GM18907 (cell line): ENCODE results near the gene HK1.
A peak's percentile ranks its signal among the peaks of the same experiment; 100 is the strongest.
"Not testable (repeated sequence)": the region's sequence is repeated elsewhere in the genome, so short reads cannot be mapped to it uniquely, and the experiment has no call there.

ENCODE experiments used
- ATAC-seq: cut with Tn5 transposase; IDR thresholded peaks from one replicate; pipeline ENCODE4 v1.9.1; 2021; ENCODE audit warnings: mild to moderate bottlenecking, moderate library complexity; ENCODE audit not compliant: unreplicated experiment

Gene HK1

GRCh38 chr10:69325637-69326523 is 47.6 kb downstream of the HK1 start:
- ATAC-seq = not testable (repeated sequence)

DNA sequence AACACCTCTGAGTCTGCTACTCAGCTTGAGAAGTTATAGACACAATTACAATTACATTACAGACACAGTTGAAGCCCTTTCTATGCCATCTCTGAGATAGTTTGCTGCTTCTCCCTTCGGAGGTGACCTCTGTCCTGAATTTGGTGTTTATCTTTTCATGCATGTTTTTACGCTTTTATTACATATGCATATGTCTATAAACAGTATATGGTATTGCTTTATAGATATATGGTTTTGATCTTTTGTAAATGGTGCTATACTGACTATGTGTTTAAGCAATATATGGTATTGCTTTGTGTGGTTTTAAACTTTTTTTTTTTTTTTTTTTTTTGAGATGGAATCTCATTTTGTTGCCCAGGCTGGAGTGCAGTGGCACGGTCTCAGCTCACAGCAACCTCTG is 48.4 kb downstream of the HK1 start:
- ATAC-seq = no peak

GRCh38 chr10:69327463-69328379 is 49.4 kb downstream of the HK1 start:
- peak; percentile 85 for ATAC-seq

DNA sequence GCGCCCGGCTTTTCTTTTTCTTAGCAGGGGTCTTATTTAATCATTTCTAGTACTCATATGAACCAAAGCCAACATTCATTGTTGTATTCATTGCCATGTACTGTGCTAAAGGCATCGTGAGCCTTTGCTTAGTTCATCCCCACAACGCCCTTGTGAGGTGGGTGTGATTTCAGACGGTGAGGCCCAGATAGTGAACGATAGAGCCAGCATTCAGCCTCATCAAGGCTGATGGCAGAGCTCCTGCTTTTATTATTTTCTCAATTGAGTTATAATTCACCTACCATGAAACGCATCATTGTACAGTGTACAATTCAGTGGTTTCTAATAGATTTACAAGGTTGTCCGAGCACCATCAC is 50.1 kb downstream of the HK1 start:
- ATAC-seq = peak; percentile 11

DNA sequence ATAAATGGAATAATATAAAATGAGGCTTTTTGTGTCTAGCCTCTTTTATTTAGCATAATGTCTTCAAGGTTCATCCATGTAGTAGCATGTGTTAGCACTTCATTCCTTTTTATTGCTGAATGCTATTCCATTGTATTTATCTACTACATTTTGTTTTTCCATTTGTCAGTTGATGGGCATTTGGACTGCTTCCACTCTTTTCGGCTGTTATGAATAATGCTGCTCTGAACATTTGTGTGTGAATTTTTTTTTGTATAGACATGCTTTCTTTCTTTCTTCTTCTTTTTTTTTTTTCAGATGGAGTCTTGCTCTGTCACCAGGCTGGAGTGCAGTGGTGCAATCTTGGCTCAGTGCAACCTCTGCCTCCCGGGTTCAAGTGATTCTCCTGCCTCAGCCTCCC is 50.6 kb downstream of the HK1 start:
- ATAC-seq = not testable (repeated sequence)

- no peak for ATAC-seq
These were observed 51.5 kb downstream of the HK1 start for GRCh38 chr10:69329721-69330178.

- no peak for ATAC-seq
These were observed 52.9 kb downstream of the HK1 start for GRCh38 chr10:69331161-69331560.

- ATAC-seq = no peak
These were observed 54.1 kb downstream of the HK1 start for GRCh38 chr10:69332278-69333010.

GRCh38 chr10:69333205-69333604 is 54.9 kb downstream of the HK1 start:
- ATAC-seq = no peak

GRCh38 chr10:69333865-69334301 is 55.6 kb downstream of the HK1 start:
- ATAC-seq = not testable (repeated sequence)

DNA sequence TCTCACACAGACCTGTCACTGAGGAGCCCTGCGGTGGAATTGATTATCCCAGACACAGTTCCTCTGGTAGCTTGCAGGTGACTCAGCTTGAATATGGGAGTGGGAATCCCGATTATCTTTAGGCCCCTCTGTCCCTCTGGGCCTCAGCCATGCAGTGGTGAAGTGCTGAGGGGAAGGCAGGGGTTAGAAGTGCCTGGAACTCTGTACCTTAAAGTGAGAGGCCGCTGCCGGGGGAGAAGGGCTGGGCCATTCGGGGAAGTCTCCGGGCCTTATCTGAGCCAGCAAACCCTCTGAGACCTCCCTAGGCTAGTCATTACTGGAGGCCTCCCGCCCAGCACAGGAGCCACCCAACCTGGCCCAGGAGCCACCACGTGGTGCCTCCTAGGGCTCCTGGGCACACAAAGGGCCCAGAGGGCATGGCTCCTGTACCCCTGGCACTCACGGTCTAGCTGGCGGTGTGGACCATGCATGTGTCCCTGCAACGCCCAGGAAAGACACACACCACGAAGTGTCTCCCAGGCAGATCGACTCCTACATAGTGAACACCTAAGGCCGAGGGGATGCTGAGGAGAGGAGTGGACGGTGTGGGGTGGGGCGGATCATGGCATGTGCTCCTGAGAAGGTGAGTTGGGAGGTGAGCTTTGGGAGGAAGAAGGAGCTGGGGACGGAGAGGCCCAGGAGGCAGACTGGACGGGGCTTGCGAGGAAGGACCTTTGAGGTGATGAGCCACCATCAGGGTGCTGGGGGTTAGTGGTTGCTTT is 56.2 kb downstream of the HK1 start:
- ATAC-seq = no peak

GRCh38 chr10:69335063-69335587 is 56.8 kb downstream of the HK1 start:
- no peak for ATAC-seq

DNA sequence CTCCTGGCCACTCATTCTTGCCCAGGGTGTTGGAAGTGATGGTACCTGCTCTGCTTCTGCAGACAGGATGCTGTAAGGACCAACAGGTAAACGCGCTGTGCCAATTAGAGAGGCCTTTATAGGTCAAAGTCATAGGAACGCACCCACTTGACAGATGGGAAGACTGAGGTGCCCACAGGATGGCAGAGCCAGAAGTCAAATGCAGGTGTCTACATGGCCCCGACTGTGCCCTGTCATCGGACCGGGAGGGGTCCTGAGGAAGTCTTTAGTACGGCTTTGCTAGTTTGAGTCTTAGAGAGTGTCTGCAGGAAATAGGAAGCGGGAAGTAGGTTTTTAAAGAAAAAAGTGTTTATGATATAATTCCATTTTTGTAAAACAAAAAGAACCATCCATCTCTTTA is 57.3 kb downstream of the HK1 start:
- no peak for ATAC-seq

GRCh38 chr10:69336952-69337295 is 58.6 kb downstream of the HK1 start:
- no peak for ATAC-seq

- no peak for ATAC-seq
These were observed 59.2 kb downstream of the HK1 start for GRCh38 chr10:69337296-69338132.

- ATAC-seq = no peak
These were observed 59.8 kb downstream of the HK1 start for GRCh38 chr10:69338133-69338456.

- no peak for ATAC-seq
These were observed 60.5 kb downstream of the HK1 start for GRCh38 chr10:69338547-69339450.

DNA sequence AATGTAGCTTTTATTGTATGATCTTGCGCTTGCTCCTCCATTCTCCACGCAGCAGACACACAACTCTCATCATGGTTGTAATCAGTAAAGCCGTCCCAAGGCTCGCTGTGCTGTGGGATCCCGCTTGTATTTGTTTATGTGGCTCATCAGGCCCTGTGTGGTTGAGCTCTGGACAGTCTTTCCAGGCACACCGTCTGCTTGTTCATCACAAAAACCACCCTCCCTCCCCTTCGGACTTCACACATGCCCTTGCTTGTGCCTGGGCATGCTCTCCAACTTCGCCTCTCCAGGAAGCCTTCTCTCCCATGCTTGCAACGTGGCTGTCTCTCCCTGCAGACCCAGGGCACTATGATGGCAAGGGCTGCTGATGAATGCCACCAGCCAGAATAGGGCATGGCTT is 62.4 kb downstream of the HK1 start:
- no peak for ATAC-seq
